Panc1 (cell line): ENCODE results near the gene CRABP1. TPM values are rescaled to one million over a fixed set of nuclear protein-coding genes. Genes with fewer than 3 reads are reported as not detected.

ENCODE experiments used
- ATAC-seq: fragments of 200-7000 bp; cut with Tn5 transposase; 2 replicates; pipeline ENCODE4 v1.9.1; 2020; ENCODE audit warnings: mild to moderate bottlenecking, moderate library complexity
- BruUV-seq: library from RNA; stranded (reverse); fragments of 400-500 nt; replicated peaks from 2 replicates; lab custom pipeline; 2021; lab: Mats Ljungman, UMichigan
- CTCF ChIA-PET: fragments of 300-600 bp; sonication (Branson Sonifier 250); formaldehyde crosslinking; loops from one replicate; lab custom pipeline; 2022; ENCODE audit warnings: antibody characterized with exemption; lab: Charles Lee
- POLR2A ChIA-PET: fragments of 300-600 bp; sonication (Branson Sonifier 250); formaldehyde crosslinking; loops from one replicate; lab custom pipeline; 2022; ENCODE audit warnings: antibody characterized with exemption; lab: Charles Lee
- DNase-seq: peaks from one replicate; pipeline ENCODE4 v3.0.0-alpha.2; 2010; ENCODE audit warnings: low read depth, low spot score
- H3K27ac ChIP-seq: 2 replicates; pipeline ENCODE4 v1.5.1; 2011; ENCODE audit warnings: mild to moderate bottlenecking, low read length, inconsistent platforms
- H3K27me3 ChIP-seq: fragments of 200-500 bp; sonication (Bioruptor generic); 2 replicates; pipeline ENCODE4 v1.6.0; 2014; ENCODE audit warnings: low read length, inconsistent platforms; ENCODE audit not compliant: control insufficient read depth, insufficient read depth
- H3K36me3 ChIP-seq: fragments of 200-500 bp; sonication (Bioruptor generic); 2 replicates; pipeline ENCODE4 v1.5.1; 2014; ENCODE audit warnings: inconsistent platforms, mild to moderate bottlenecking, low read length, moderate library complexity; ENCODE audit not compliant: control insufficient read depth, insufficient read depth
- H3K4me1 ChIP-seq: 2 replicates; pipeline ENCODE4 v1.5.1; 2011; ENCODE audit warnings: inconsistent platforms, mild to moderate bottlenecking, low read length, moderate library complexity; ENCODE audit not compliant: control insufficient read depth, insufficient read depth
- H3K4me3 ChIP-seq, 2 experiments: 2 replicates each; pipeline ENCODE4 v1.5.1; 2011 to 2012; ENCODE audit warnings: low read depth in 2 of 2, low read length in 2 of 2, mild to moderate bottlenecking in 2 of 2, inconsistent platforms in 1 of 2, moderate library complexity in 1 of 2
- H3K9me3 ChIP-seq: fragments of 200-500 bp; sonication (Bioruptor generic); 2 replicates; pipeline ENCODE4 v1.5.1; 2014; ENCODE audit warnings: low read depth, mild to moderate bottlenecking, inconsistent platforms, low read length, moderate library complexity; ENCODE audit not compliant: control insufficient read depth, insufficient read depth
- CTCF ChIP-seq: fragments of 450-650 bp; IDR thresholded peaks from 2 replicates; pipeline ENCODE4 v1.5.1; 2017; ENCODE audit warnings: mild to moderate bottlenecking
- POLR2AphosphoS5 ChIP-seq: IDR thresholded peaks from 2 replicates; pipeline ENCODE4 v1.6.1; 2012; ENCODE audit warnings: mild to moderate bottlenecking, low read depth, low read length, moderate library complexity
- REST ChIP-seq, 2 experiments: IDR thresholded peaks; 2 replicates each; pipeline ENCODE4 v1.6.1; 2011 to 2012; ENCODE audit warnings: low read depth in 2 of 2, control low read depth in 1 of 2, low read length in 1 of 2, mild to moderate bottlenecking in 1 of 2, moderate library complexity in 1 of 2; ENCODE audit not compliant: insufficient read depth in 1 of 2
- SIN3A ChIP-seq: IDR thresholded peaks from 2 replicates; pipeline ENCODE4 v1.6.1; 2012; ENCODE audit warnings: low read depth, mild to moderate bottlenecking, low read length, moderate library complexity, borderline replicate concordance; ENCODE audit not compliant: insufficient read depth
- TCF7L2 ChIP-seq: IDR thresholded peaks from 2 replicates; pipeline ENCODE4 v1.6.1; 2011; ENCODE audit warnings: mild to moderate bottlenecking, low read depth, low read length, inconsistent platforms
- in situ Hi-C: cut with HindIII; loops from 2 replicates; pipeline ENCODE4 v1.10.0; 2016; ENCODE audit warnings: low sequenced_read_pairs, low pct_unique_long_range_greater_than_20kb
- intact Hi-C: fragments of 100-400 bp; cut with micrococcal nuclease; formaldehyde crosslinking; loops from one replicate; pipeline ENCODE4 v1.10.0; 2022; ENCODE audit not compliant: unreplicated experiment
- total RNA-seq: library from RNA; stranded (reverse); gene quantifications from one replicate; pipeline ENCODE4 v1.2.1, GENCODE V29; 2021; ENCODE audit not compliant: unreplicated experiment

CRABP1 gene
- total RNA-seq, 1 experiment from 2014 or later: 6.7 TPM

DNA sequence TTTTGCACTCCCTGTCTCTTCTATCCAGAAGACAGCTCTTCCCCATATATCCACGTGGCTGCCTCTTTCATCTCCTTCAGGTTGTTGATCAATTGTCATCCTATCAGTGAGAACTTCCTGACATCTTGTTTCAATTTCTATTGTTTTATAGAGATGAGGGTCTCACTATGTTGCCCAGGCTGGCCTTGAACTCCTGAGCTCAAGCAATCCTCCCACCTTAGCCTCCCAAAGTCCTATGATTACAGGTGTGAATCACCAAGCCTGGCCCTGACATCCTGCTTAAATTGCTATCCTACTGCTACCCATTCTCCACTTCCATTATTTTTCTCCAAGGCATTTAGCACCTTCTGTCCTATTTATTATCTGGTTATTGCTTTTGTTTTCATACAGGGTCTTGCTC lies 53.0 kb downstream of the CRABP1 start:
- H3K4me3 ChIP-seq: no peak overlapping the region
- peaks cover 3% of the 10 kb centered on the region; the same call in 1 of the 2 replicates for H3K27me3 ChIP-seq
- TF ChIP-seq REST (IDR thresholded peaks at IDR 0.05; ENCODE audit: insufficient read depth in 1 of 2, low read depth in 2 of 2, low read length in 1 of 2): no peak
- intact Hi-C loops: no loop called here
- DNase-seq (no peak), ATAC-seq (no peak)
- no TSS peak for BruUV-seq
- H3K4me1 ChIP-seq: no peaks in the 10 kb centered on the region
- in situ Hi-C loops: no loop called here
- POLR2A ChIA-PET: no interaction called here
- H3K27ac ChIP-seq: no peak overlapping the region
- no peaks in the 10 kb centered on the region for H3K9me3 ChIP-seq
- no peaks in the 10 kb centered on the region for H3K36me3 ChIP-seq
- CTCF ChIA-PET: no interaction called here

GRCh38 chr15:78394026-78394425 lies 53.9 kb downstream of the CRABP1 start:
- Histone ChIP-seq H3K9me3 (no peaks in the 10 kb centered on the region), H3K36me3 (no peaks in the 10 kb centered on the region), H3K27ac (no peak overlapping the region), H3K27me3 (peaks cover 3% of the 10 kb centered on the region; the same call in 1 of the 2 replicates), H3K4me3 (no peak overlapping the region), H3K4me1 (no peaks in the 10 kb centered on the region)
- no TSS peak for BruUV-seq
- in situ Hi-C loops: no loop called here
- TF ChIP-seq REST (IDR thresholded peaks at IDR 0.05; ENCODE audit: insufficient read depth in 1 of 2, low read depth in 2 of 2, low read length in 1 of 2) (no peak), CTCF (no peak), POLR2AphosphoS5 (no peak), TCF7L2 (no peak), SIN3A (no peak)
- POLR2A ChIA-PET: no interaction called here
- DNase-seq: no peak
- intact Hi-C loops: no loop called here
- CTCF ChIA-PET: no interaction called here
- ATAC-seq: no peak
